HG03025 (cell line): Measurements from ENCODE around the gene EXPH5.

Experiments used
- ATAC-seq: cut with Tn5 transposase; IDR thresholded peaks from one replicate; pipeline ENCODE4 v1.9.1; 2021; ENCODE audit warnings: mild to moderate bottlenecking, moderate library complexity; ENCODE audit not compliant: unreplicated experiment, low FRiP score

Gene EXPH5

DNA sequence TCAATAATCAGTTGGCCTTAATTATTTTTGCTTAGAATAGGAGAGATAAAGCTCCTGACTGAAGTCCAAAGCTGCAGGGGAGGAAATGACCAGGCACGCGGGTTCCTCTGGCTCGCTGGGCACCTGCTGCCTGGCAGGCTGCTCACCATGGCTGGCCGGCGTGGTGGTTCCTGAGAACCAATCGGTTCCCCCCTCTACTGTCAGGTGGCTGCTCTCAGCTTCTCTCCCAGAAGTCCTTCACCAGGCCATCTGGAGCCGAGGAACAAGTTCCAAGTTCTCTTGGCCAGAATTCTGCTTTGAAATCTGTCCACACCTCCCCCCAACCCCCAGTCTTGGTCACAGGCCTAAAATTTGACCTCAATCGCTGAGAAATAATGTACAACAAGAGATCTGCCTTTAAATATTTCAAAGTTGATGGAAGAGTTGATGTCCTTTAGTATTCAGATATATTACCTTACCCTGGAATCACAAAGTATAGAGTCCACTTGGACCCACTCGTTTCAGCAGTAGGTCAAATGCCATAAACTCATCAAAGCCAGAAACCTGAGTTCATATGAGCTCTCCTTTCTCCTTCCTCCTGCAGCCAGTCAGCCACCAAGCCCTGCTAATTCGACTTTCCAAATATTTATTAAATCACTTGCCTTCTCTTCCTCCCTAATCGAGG, 25.2 kb downstream of the EXPH5 start:
- no peak for ATAC-seq

DNA sequence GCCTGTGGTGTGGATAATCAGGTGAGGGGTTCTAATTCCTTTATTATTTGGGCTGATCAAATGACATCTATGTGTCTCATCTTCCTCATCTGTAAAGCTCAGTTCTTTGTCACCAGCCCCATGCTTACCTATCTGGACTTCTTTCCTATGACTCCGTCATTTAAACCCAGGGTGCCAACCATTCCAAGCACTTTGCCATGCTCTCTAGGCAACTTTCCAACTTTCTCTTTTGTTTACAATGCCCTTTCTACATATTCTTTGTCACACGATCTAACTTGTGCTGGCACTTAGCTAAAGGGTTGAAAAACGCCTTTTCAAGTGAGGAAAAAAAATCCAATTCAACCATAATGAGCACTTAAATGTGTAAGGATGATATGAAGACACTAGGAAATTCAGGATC, 27.9 kb downstream of the EXPH5 start:
- ATAC-seq: no peak

DNA sequence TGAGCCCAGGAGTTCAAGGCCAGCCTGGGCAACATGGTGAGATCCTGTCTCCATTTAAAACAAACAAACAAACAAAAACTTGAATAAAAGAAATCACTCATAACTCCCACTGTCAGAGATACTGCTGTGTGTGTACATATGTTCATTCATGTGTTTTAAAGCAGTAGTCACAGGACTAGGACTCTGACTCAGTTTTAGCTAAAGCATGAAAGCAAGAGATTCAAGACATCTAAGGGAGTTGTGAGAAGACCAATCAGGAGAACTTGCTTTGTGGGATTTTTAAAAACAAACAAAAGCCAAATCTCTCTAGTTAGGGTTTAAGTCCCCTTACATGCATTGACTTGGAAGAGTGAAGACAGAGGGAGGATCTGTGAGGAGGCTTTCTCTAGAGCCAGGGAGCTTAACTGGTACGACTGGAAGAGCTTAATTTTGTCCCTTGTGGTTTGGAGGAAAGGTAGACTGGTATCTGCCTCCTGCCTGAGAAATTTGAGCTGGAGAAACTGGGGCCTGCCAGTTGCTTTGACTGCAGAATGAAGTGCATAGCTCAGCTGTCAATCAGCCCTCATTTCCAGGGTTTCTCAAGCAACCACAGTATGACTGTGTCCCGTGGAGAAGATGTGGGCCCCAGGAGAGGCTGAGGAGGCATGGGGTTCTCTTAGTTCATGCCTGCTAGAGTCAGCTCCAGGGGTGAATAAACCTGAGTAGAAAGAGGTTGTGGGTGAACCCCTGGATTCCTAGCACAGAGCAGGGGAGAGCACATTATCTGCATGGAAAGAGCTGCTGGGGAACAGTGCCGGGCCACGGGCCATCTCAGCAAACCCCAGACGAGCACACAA, 30.6 kb downstream of the EXPH5 start:
- ATAC-seq: no peak

DNA sequence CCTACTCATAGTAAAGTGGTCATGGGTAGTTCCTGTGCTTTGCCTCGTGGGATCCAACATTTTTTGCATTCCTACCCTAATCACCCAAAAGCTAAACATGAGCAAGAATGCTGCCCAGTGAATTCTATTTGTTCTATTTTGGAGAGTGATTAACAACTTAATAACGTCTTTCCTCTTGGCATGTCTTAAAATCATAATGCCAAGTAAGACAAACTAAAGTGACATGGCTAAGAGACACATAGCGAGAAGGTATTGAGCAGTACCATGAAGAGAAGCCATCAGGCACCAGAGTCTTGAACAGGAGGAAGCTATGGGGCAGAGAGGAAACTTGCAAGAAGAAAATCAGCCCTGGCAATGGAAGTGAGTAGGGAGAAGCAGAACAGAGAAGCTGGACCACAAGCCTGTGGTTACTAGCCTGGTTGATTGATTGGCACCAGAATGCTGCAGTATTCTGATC, 32.0 kb downstream of the EXPH5 start:
- no peak for ATAC-seq

DNA sequence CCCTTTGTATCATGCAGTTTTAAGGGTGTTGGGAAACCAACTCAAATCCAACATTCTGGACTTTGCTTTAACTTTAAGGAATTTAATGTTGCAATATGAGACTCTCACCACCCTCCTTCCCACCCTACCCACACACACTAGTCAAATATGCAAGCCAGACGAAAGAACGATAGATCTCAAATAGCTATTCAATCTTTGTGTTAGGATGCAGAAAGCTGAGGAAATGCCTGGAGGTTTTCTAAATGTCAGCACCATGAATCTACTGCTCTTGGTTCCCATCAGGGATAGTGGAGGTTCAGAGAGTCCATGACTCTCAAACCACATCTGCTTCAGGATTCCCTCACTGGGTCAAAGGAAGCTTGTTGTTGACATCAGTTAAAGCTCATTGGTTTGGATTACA, 33.7 kb downstream of the EXPH5 start:
- ATAC-seq: no peak

DNA sequence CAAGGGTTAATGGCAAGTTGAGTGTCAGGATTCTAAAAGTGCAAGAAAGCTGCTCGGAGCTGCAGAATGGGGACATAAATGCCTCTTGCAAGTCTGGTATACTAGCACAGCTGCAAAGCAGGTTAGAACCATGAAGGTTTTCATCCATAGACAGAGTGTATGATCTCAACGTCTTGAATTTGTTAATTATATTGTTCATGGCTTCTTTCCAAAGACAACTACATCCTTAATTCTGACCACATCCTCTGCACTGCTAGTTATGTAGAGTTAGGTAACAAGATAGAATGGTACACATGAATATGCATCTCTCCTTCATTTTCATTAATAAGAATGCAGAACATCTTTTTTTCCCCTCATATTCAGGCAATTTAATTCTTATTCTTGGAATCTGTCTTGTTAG, 34.2 kb downstream of the EXPH5 start:
- ATAC-seq: no peak

DNA sequence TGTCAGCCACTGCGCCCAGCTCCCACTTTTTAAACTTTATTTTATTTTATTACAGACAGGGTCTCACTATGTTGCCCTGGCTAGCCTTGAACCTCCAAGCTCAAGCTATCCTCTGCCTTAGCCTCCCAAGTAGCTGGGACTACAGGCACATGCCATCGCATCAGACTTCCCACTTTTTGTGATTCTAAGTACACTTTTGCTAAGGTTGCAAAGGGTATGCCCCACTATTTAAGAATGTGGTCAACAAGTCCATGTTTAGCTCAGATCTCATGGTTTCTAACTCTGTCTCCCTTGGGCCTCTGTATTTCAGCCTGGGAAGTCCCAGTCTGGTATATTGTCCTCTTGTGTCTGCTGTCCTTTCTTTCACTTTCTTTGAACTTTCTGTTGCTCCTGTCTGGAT, 35.3 kb downstream of the EXPH5 start:
- no peak for ATAC-seq

DNA sequence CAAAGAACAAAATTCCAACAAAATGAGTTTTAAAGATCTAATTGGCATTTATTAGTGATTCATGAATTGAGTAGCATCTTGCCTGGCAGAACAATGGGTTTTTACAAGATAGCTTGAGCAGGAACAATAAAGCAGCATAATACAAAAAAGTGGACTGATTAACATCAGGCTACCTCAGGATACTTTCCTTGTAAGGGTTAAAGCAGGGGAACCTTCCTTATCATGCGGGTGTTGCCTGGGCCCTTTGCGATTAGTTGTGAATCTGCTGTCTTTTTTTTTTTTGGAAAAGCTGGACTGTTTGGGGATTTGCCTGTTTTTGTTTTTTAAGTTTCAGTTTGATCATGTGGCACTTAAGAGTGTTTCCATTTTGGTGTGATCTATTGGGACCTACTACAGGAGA, 37.5 kb downstream of the EXPH5 start:
- no peak for ATAC-seq

DNA sequence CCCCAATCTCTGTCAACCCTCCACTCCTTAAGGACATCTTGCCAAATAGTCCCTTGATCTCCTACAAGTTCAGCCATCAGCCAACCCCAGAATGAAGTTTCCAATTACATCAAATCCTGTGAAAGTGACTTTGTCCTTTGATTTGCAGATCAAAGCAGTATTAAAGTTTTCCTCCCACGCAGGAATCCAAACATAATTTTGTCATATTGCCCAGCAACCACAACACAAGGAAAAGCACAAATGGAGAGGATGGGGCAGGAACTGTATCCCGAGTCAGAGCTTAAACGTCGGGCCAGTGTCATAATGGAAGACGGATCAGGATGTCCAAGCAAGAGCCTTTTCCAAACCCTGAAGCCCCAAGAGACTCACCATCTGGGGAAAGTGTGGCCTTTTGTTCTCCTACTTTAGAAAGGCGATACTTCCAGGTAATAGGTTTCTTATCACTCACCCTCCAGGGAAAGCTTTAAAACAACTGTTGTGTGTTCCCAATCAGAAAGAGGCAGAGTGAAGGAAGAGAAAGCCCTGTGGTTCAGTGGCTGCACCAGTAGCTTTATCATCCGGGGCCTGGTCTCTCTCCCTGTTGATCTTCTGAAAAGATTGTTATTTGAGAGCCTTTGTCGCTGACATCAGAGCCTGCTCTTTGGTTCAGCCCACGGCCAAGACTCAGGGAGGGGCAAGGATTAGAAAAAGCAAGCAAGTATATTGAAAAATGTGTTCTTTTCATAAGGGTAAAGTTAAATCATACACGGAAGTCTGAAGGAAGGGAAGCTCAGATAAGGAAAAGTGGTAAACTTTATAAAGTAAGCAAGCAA, 41.7 kb downstream of the EXPH5 start:
- no peak for ATAC-seq

DNA sequence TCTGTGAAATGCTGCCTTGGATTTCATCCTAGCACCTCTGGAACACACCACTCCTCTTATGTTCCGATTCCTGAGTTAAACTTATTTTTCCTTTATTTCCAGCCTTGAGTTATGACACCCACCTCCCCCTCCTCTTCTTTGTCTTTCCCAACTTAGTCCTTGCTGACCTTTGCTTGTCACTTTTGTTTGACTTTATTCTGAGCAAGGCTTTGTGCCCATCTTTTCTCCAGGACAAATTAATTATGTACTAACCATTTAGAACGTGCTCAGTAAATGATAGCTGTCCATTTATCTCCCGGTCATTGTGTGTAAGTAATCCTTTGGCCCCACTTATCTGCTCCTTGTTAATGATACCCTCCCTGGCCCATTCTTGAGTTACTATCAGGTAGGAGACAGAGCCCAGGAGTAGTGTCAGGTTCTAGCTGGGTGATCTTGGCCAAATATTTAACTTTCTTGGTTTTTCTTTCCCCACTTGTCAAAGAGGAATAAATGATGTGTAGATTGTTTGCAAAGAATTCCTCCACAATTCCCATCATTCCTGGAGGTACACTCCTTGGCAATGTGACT, 44.2 kb downstream of the EXPH5 start:
- no peak for ATAC-seq

DNA sequence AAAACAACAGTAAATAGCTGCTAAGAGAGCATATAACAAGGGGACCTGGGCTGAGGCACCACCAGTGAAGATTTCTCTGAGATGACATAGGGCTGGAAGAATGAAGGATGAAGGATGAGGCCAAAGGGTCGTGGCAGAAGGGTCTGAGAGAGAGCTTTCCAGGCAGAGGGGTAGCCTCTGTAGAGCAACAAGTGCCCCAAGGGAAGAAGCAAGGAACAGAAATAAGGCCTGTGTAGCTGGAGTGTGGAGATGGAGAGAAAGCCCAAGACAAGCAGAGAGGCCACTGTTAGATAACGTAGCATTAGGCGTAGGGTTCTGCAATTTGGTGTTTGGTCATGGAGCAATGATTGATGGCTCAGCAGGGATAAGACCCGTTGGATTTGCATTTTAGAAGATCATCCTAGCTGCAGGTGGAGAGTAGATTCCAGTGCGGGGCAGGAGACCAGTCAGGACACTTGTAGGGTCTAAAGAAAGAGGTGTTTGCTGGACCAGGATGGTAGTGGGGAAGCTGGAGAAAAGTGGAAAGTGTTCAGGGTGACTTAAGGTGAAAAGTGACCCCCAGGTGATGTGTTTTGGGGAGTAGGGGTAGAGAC, 47.6 kb downstream of the EXPH5 start:
- no peak for ATAC-seq

DNA sequence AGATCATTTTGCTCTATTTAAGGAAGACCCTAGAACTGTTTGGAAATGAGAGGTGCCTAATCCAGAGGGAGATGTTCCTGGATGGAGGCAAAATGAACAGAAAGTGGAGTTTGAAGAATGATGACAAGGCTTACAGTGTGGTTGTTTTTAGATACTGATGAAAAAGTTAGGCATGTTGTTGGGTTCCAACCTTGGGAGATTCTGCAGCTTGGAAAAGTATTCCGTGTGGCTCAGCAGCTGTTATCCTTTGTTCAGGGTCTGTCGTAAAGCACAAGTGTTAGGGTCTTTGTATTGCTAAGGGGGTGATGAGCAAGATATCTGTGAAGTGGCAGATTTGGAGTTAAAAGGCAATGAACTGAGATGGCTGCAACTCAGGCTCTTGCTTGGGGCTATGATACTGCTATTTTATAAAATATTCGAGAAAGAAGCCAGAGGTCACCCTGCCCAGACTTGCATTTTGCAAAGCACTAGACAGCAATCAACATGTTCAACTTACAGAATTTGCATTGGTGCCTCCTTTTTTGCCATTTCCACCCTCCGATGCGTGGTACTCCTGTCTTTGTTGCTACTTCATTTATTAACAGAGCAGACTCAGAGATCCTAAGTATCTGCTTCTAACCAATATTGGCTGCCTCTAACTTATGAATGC, 50.1 kb downstream of the EXPH5 start:
- no peak for ATAC-seq

DNA sequence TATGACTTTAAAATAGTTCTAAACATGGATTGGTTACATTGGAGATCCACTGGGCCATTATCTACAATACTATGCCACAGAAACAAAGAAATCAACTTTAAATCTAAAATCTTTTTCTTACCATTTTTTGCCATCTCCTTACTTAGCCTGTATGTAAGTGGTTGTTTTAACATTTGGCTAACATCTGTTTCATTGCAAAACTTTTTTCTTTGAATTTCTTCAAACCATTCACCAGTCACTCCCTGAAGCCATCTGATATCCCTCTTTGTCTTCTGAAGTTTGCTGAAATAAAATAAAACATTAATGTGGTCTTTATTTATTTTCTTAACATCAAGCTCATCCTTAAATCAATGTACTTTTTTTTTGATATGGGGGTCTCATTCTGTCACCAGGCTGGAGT, 52.0 kb downstream of the EXPH5 start:
- ATAC-seq: no peak

DNA sequence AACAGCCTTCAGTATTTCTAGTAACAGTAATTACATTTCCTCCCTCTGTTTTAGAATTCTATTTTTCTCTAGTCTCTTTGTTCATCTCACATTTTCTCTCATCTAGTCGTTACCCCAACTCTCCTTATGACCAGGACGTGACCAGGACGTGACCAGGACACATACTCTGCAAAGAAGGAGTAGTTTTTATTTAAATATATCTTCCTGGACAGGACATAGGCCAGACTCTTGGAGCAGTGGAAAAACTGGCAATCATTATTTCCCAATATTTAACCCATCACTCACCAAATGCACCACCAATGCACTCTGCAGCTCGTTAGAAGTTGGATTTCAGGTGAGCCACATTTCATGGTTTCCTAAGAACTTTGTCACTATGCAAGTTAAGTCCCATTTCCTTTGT, 55.1 kb downstream of the EXPH5 start:
- no peak for ATAC-seq

DNA sequence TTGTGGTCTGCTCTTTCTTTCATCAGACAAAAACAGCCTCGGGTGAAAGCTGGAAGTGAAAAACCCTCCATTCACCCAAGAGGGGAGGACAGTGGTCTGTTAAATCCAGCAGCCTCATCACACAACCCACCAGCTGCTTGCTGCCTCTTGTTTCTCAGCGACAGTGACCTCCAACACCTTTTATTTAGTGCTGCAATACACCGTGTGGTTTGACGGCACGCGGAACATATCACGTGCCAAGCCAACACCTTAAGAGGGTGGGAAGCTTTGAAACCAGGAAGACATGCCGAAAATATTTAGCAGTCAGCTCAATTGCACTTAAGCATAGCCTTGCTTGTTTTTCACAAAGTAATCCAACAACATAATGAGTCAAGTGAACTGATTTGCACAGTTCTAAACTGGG, 55.5 kb downstream of the EXPH5 start:
- ATAC-seq: peak; percentile 67

DNA sequence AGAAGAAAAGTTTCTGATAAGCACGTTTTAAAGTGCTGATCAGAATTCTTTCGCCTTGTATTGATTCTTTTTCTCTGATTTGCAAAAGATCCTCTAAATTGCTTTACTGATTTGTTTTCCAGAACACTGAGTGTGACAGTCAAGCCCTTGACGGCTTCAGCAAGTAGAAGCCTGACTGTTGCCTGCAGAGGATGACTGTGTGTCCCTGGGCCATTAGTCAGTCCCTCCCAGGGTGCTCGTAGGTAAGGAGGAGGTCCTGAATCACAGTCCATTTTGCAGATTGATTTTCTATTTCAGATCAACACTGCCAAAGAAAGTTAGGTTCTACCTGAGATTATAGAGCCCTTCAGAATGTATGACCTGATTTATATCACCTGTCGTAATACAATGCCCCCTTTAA, 56.8 kb downstream of the EXPH5 start:
- ATAC-seq: no peak

DNA sequence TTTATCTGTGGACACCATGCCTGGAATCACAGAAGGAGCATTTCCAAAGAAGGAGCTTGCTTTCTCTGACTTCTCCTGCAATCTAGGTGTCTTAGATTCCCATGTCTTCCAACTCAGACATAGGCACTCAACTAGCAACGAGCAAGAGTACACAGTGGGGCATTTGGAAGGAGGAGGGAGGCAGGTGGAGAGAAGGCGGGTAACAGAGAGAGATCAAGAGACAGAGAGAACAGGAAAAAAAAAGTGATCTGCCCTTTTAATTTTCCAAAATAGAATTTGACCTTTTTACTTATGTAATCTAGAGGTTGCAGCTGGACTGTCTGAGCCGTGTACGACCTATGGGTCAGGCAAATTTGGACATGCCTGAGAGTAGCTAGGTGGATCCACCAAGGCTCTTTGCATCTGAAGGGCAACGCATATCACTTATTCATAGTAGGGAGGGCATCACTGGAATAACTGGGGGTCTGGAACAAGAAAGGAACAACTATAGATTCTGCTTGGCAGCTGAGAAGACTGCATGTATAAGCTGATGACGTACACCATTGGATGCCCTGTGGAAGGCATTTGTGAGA, 58.1 kb downstream of the EXPH5 start:
- no peak for ATAC-seq

DNA sequence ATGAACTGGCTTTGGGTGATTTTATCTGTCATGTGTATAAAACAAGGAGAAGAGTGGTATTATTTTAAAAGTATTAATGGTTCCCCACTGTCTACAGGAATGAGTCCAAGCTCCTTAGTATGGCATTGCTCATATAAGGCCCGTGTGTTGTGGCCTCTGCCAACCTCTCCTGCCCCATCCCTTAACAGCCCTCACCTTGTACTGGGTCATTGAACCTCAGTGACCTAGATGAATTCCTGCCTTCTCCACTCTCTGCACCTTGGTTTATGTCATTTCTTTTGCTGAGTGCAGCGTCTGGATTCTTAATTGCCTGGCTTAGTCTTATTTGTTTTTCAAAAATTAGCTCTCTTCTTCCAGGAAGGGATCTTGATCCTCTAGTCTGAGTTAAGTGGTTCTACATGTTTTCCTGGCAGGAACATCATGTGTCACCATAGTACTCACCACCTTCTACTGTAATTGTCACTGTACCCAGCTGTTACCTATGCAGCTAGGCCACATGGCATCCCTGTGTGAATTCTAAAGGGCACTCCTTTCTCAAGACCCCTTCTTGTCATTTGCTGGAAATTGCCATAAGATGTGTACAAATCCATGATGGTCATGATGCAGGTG, 59.2 kb downstream of the EXPH5 start:
- no peak for ATAC-seq

DNA sequence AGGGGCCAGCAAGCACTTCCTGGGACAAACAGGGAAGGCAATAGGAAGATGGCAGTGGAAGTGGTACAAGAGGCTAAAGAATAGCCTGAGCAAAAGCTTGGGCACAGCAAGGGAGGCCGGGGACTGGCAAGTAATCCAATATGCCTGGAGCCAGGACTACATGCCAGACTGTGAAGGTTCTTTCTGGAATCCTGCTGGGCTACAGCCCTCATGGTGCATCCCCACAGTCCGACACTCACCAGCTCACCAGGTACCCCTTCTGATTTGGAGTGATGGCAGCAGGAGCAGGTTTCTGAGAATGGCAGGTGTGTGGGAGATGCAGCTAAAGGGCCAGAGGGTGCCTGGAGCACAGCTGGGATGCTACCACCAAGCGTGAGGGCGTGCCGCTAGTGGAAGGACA, 63.1 kb downstream of the EXPH5 start:
- no peak for ATAC-seq
